HFFc6 (cell line): Measurements from ENCODE around the gene PATJ. TPM values are rescaled to one million over a fixed set of nuclear protein-coding genes. Genes with fewer than 3 reads are reported as not detected.
"Not testable (repeated sequence)": the region's sequence is repeated elsewhere in the genome, so short reads cannot be mapped to it uniquely, and the experiment has no call there.

Source experiments
- DNase-seq: peaks from one replicate; pipeline ENCODE4 v3.0.0-alpha.2; 2018
- H3K27ac Mint-ChIP-seq: 2 replicates; pipeline ENCODE4 v1.8.0; 2020; ENCODE audit warnings: mild to moderate bottlenecking, mixed read lengths
- H3K27me3 Mint-ChIP-seq: 2 replicates; pipeline ENCODE4 v1.8.0; 2021; ENCODE audit warnings: mild to moderate bottlenecking, moderate library complexity, mixed read lengths; ENCODE audit not compliant: insufficient read depth
- H3K36me3 Mint-ChIP-seq: 2 replicates; pipeline ENCODE4 v1.8.0; 2021; ENCODE audit warnings: low read depth, mixed read lengths
- H3K4me1 Mint-ChIP-seq: 2 replicates; pipeline ENCODE4 v1.8.0; 2020; ENCODE audit warnings: low read depth, mixed read lengths
- H3K4me3 Mint-ChIP-seq: 2 replicates; pipeline ENCODE4 v1.8.0; 2020; ENCODE audit warnings: mild to moderate bottlenecking, moderate library complexity, mixed read lengths
- H3K9me3 Mint-ChIP-seq: 2 replicates; pipeline ENCODE4 v1.8.0; 2020; ENCODE audit warnings: mild to moderate bottlenecking, mixed read lengths
- CTCF ChIP-seq: fragments of 200-600 bp; sonication (generic); IDR thresholded peaks from 2 replicates; pipeline ENCODE4 v1.5.0; 2021; ENCODE audit warnings: antibody characterized with exemption, mild to moderate bottlenecking
- long read RNA-seq: library from polyadenylated mRNA; unstranded; transcript quantifications from one replicate; pipeline ENCODE4 v2.0.0, GENCODE V29; 2019
- total RNA-seq, 6 experiments: library from RNA; stranded (reverse); fragmentation: NEBNext Ultra II Directional; extraction: Animal tissue kit (Norgen Biotek cat#: 25700); gene quantifications; 2 replicates in 1 of 6; 3 replicates in 5 of 6; pipeline ENCODE4 v1.2.3, GENCODE V29; 2021

The PATJ gene
- total RNA-seq, result 1 to 10 TPM; 4.7 to 8.0 (median 5.7) TPM
- long read RNA-seq, partial matches to known transcripts, result 2 of 4 reads
- long read RNA-seq, other reads (novel, unspliced or antisense), result 2 of 4 reads

GRCh38 chr1:61741711-61742619 is at the start of gene PATJ:
Gene PATJ, plus strand, starts transcription at chr1:61742480. Its CDS starts 20,413 bp downstream, at chr1:61762893.
- Mint-ChIP-seq H3K27ac (peak within 1 kb of the TSS; percentile 92), H3K36me3 (no peaks in the 10 kb centered on the region), H3K4me1 (peaks cover 41% of the 10 kb centered on the region), H3K9me3 (no peaks in the 10 kb centered on the region), H3K4me3 (peak within 1 kb of the TSS; percentile 90), H3K27me3 (no peaks in the 10 kb centered on the region; the same call in 1 of the 2 replicates)
- no peak for TF ChIP-seq CTCF
- DNase-seq, result no peak

- Mint-ChIP-seq H3K4me3 (no peak overlapping the region), H3K36me3 (peaks cover 33% of the 10 kb centered on the region), H3K9me3 (no peaks in the 10 kb centered on the region), H3K4me1 (no peaks in the 10 kb centered on the region), H3K27ac (no peak overlapping the region), H3K27me3 (no peaks in the 10 kb centered on the region)
- no peak for TF ChIP-seq CTCF
- no peak for DNase-seq
Measured at GRCh38 chr1:61699911-61700851, 42.1 kb upstream of the PATJ start.

GRCh38 chr1:61708953-61709907 is 33.0 kb upstream of the PATJ start:
- Mint-ChIP-seq H3K36me3 (peaks cover 6% of the 10 kb centered on the region; the same call in 1 of the 2 replicates), H3K9me3 (no peaks in the 10 kb centered on the region), H3K4me3 (no peak overlapping the region), H3K4me1 (peaks cover 10% of the 10 kb centered on the region), H3K27me3 (peaks cover 3% of the 10 kb centered on the region; the same call in 1 of the 2 replicates), H3K27ac (peak overlapping the region; percentile 42; the same call in 1 of the 2 replicates)
- no peak for TF ChIP-seq CTCF
- no peak for DNase-seq

GRCh38 chr1:61709908-61710289 is 32.4 kb upstream of the PATJ start:
- no peak for TF ChIP-seq CTCF
- H3K9me3 Mint-ChIP-seq, result no peaks in the 10 kb centered on the region
- H3K27me3 Mint-ChIP-seq, result peaks cover 3% of the 10 kb centered on the region; the same call in 1 of the 2 replicates
- no peak for DNase-seq
- peaks cover 10% of the 10 kb centered on the region for H3K4me1 Mint-ChIP-seq
- H3K27ac Mint-ChIP-seq, result no peak overlapping the region
- H3K4me3 Mint-ChIP-seq, result no peak overlapping the region
- H3K36me3 Mint-ChIP-seq, result peaks cover 9% of the 10 kb centered on the region; the same call in 1 of the 2 replicates

- Mint-ChIP-seq H3K36me3 (peaks cover 11% of the 10 kb centered on the region; the same call in 1 of the 2 replicates), H3K27ac (peak overlapping the region; percentile 59; the same call in 1 of the 2 replicates), H3K4me1 (peaks cover 10% of the 10 kb centered on the region)
- H3K4me3 Mint-ChIP-seq, H3K27me3 Mint-ChIP-seq, H3K9me3 Mint-ChIP-seq: not testable (repeated sequence)
- DNase-seq, result peak; percentile 28
Measured at GRCh38 chr1:61711257-61711656, 31.0 kb upstream of the PATJ start.
